ENCODE results near the gene HDAC10.

DNA sequence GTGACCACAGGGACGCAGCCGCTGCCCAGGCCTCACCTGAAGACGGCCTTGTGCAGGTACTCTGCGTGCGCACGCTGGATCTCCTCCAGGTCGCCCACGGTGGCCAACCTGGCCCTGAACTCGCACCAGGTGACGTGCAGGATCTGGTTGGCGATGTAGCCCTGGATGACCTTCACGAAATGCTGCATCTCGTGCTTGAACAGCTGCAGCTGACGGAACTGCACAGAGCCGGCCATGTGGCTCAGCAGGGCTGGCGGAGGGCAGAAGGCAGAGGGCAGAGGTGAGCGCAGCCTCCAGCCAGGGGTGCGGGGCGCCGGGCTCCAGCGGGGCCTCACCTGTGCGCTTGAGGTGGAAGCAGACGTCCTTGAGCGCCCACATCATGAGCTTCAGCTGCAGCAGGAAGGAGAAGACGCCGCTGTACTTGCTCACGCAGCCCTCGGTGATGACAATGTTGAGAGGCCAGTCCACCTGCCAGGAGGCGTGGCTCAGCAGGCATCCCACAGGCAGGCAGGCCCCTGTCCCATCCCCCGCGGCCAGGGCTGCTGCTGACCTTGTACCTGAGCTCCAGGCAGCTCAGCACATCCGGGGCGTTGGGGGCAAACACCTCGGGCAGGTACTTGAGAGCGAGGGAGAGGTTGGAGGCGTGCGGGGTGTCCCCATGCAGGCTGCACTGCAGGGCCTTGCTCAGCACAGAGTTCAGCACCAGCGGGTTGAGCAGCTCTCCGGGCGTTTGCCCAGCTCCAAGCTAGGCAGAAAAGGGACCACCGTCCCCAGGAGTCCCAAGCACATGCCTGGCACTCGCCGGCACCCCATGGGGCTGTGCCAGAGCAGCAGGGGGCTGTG is 32.7 kb downstream of the HDAC10 start:
- TF ChIP-seq TAF1 (IDR thresholded peaks at IDR 0.05; ENCODE audit: borderline replicate concordance, insufficient read depth, low read length) = no peak
- TF ChIP-seq, protein P1, sequence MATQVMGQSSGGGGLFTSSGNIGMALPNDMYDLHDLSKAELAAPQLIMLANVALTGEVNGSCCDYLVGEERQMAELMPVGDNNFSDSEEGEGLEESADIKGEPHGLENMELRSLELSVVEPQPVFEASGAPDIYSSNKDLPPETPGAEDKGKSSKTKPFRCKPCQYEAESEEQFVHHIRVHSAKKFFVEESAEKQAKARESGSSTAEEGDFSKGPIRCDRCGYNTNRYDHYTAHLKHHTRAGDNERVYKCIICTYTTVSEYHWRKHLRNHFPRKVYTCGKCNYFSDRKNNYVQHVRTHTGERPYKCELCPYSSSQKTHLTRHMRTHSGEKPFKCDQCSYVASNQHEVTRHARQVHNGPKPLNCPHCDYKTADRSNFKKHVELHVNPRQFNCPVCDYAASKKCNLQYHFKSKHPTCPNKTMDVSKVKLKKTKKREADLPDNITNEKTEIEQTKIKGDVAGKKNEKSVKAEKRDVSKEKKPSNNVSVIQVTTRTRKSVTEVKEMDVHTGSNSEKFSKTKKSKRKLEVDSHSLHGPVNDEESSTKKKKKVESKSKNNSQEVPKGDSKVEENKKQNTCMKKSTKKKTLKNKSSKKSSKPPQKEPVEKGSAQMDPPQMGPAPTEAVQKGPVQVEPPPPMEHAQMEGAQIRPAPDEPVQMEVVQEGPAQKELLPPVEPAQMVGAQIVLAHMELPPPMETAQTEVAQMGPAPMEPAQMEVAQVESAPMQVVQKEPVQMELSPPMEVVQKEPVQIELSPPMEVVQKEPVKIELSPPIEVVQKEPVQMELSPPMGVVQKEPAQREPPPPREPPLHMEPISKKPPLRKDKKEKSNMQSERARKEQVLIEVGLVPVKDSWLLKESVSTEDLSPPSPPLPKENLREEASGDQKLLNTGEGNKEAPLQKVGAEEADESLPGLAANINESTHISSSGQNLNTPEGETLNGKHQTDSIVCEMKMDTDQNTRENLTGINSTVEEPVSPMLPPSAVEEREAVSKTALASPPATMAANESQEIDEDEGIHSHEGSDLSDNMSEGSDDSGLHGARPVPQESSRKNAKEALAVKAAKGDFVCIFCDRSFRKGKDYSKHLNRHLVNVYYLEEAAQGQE (IDR thresholded peaks at IDR 0.05; ENCODE audit: insufficient read depth in 1 of 2, low read depth in 2 of 2, low read length in 2 of 2) = no peak
